GM23338 (cell line): ENCODE results near the gene BEND2. TPM values are rescaled to one million over a fixed set of nuclear protein-coding genes. Genes with fewer than 3 reads are reported as not detected.

ENCODE experiments used
- ATAC-seq: fragments of 200-7000 bp; cut with Tn5 transposase; 3 replicates; pipeline ENCODE4 v1.9.1; 2020
- DNase-seq: peaks from one replicate; pipeline ENCODE4 v3.0.0-alpha.2; 2015; ENCODE audit warnings: low spot score
- H2AFZ ChIP-seq: fragments of 200-600 bp; sonication (generic); 2 replicates; pipeline ENCODE4 v1.8.0; 2016; ENCODE audit warnings: antibody characterized with exemption, mild to moderate bottlenecking, moderate library complexity
- H3F3A ChIP-seq: fragments of 200-600 bp; sonication (generic); replicated peaks from 2 replicates; pipeline ENCODE4 v1.8.0; 2017; ENCODE audit warnings: antibody characterized with exemption, mixed run types, low read depth
- H3K27ac ChIP-seq: fragments of 200-600 bp; sonication (generic); 2 replicates; pipeline ENCODE4 v1.6.1; 2016; ENCODE audit warnings: low read depth
- H3K27me3 ChIP-seq: fragments of 200-600 bp; sonication (generic); 2 replicates; pipeline ENCODE4 v1.8.0; 2016; ENCODE audit warnings: mild to moderate bottlenecking, mixed run types, moderate library complexity; ENCODE audit not compliant: insufficient read depth
- H3K36me3 ChIP-seq: fragments of 200-600 bp; sonication (generic); 2 replicates; pipeline ENCODE4 v1.8.0; 2016; ENCODE audit warnings: mild to moderate bottlenecking; ENCODE audit not compliant: insufficient read depth
- H3K4me1 ChIP-seq: fragments of 200-600 bp; sonication (generic); 2 replicates; pipeline ENCODE4 v1.8.0; 2016; ENCODE audit warnings: mild to moderate bottlenecking, moderate library complexity; ENCODE audit not compliant: insufficient read depth
- H3K4me2 ChIP-seq: fragments of 200-600 bp; sonication (generic); 2 replicates; pipeline ENCODE4 v1.7.1; 2017; ENCODE audit warnings: mixed run types
- H3K4me3 ChIP-seq: fragments of 200-600 bp; sonication (generic); 2 replicates; pipeline ENCODE4 v1.6.1; 2016; ENCODE audit warnings: mixed run types
- H3K79me2 ChIP-seq: fragments of 200-600 bp; sonication (generic); replicated peaks from 2 replicates; pipeline ENCODE4 v1.8.0; 2017; ENCODE audit warnings: mild to moderate bottlenecking; ENCODE audit not compliant: insufficient read depth
- H3K9me2 ChIP-seq: fragments of 200-600 bp; sonication (generic); 2 replicates; pipeline ENCODE4 v1.8.0; 2017; ENCODE audit not compliant: insufficient read depth
- H4K20me1 ChIP-seq: fragments of 200-600 bp; sonication (generic); replicated peaks from 2 replicates; pipeline ENCODE4 v1.8.0; 2017; ENCODE audit warnings: mild to moderate bottlenecking; ENCODE audit not compliant: insufficient read depth
- H3K27ac Mint-ChIP-seq: 2 replicates; pipeline ENCODE4 v1.8.0; 2020; ENCODE audit warnings: inconsistent platforms, mild to moderate bottlenecking, moderate library complexity, mixed read lengths
- H3K27me3 Mint-ChIP-seq: 3 replicates; pipeline ENCODE4 v1.8.0; 2022; ENCODE audit warnings: low read depth, mild to moderate bottlenecking, moderate library complexity, mixed read lengths, inconsistent platforms; ENCODE audit not compliant: insufficient read depth, poor library complexity
- H3K36me3 Mint-ChIP-seq: 3 replicates; pipeline ENCODE4 v1.8.0; 2021; ENCODE audit warnings: low read depth, mild to moderate bottlenecking, inconsistent platforms, moderate library complexity, mixed read lengths
- H3K4me1 Mint-ChIP-seq: 3 replicates; pipeline ENCODE4 v1.8.0; 2020; ENCODE audit warnings: mild to moderate bottlenecking, inconsistent platforms, mixed read lengths
- H3K4me3 Mint-ChIP-seq: 3 replicates; pipeline ENCODE4 v1.8.0; 2021; ENCODE audit warnings: moderate library complexity, mild to moderate bottlenecking, inconsistent platforms, mixed read lengths
- H3K9me3 Mint-ChIP-seq: 3 replicates; pipeline ENCODE4 v1.8.0; 2020; ENCODE audit warnings: moderate library complexity, mild to moderate bottlenecking, inconsistent platforms, mixed read lengths
- CREB1 ChIP-seq: fragments of 250-450 bp; sonication (Bioruptor Pico); IDR thresholded peaks from 2 replicates; pipeline ENCODE4 v1.5.0; 2020; ENCODE audit warnings: low read depth, mild to moderate bottlenecking, moderate library complexity
- CTCF ChIP-seq, 2 experiments: fragments of 200-600 bp in 1 of 2; sonication (generic) in 1 of 2; conservative IDR thresholded peaks; 2 replicates each; pipeline versions ENCODE4 v1.5.1 to v1.6.1; 2016 to 2017; ENCODE audit warnings: antibody characterized with exemption in 2 of 2, low read depth in 2 of 2, mild to moderate bottlenecking in 2 of 2, moderate library complexity in 1 of 2
- EZH2 ChIP-seq: fragments of 200-600 bp; sonication (generic); IDR thresholded peaks from one replicate; pipeline ENCODE4 v1.8.0; 2017; ENCODE audit warnings: antibody characterized with exemption, mild to moderate bottlenecking, low read depth; ENCODE audit not compliant: unreplicated experiment
- EZH2phosphoT487 ChIP-seq: fragments of 200-600 bp; sonication (generic); IDR thresholded peaks from one replicate; pipeline ENCODE4 v1.8.1; 2018; ENCODE audit warnings: antibody characterized with exemption; ENCODE audit not compliant: unreplicated experiment
- JUNB ChIP-seq: IDR thresholded peaks from one replicate; pipeline ENCODE4 v1.6.1; 2016; ENCODE audit warnings: antibody characterized with exemption; ENCODE audit not compliant: unreplicated experiment
- NANOG ChIP-seq: IDR thresholded peaks from 2 replicates; pipeline ENCODE4 v1.6.1; 2016; ENCODE audit warnings: antibody characterized with exemption, borderline replicate concordance
- POLR2AphosphoS5 ChIP-seq: IDR thresholded peaks from 2 replicates; pipeline ENCODE4 v1.6.1; 2016; ENCODE audit warnings: antibody characterized with exemption, low read depth
- STAT1 ChIP-seq: IDR thresholded peaks from one replicate; pipeline ENCODE4 v1.6.1; 2016; ENCODE audit warnings: antibody characterized with exemption; ENCODE audit not compliant: unreplicated experiment
- ZNF114 ChIP-seq: fragments of 250-450 bp; sonication (Bioruptor Pico); IDR thresholded peaks from 2 replicates; pipeline ENCODE4 v1.5.0; 2020; ENCODE audit warnings: mild to moderate bottlenecking, moderate library complexity
- ZNF331 ChIP-seq: fragments of 250-450 bp; sonication (Bioruptor Pico); IDR thresholded peaks from 2 replicates; pipeline ENCODE4 v1.5.0; 2020; ENCODE audit warnings: low read depth, mild to moderate bottlenecking, moderate library complexity
- polyA plus RNA-seq: library from polyadenylated mRNA; unstranded; fragments of >200 nt; fragmentation: Nextera tagmentation; extraction: Ambion mirVana; gene quantifications from 2 replicates; pipeline ENCODE4 v1.2.1, GENCODE V29; 2016
- total RNA-seq: library from RNA; depleted of rRNA; stranded (reverse); fragments of >200 nt; shearing (Covaris generic); gene quantifications from 2 replicates; pipeline ENCODE4 v1.2.3, GENCODE V29; 2014
- TF ChIP-seq, protein P1 (sequence below): IDR thresholded peaks from one replicate; pipeline ENCODE4 v1.6.1; 2018; ENCODE audit warnings: antibody characterized with exemption; ENCODE audit not compliant: unreplicated experiment

Gene BEND2
- total and polyA plus RNA-seq, 2 experiments from 2014 or later: not detected

GRCh38 chrX:18227458-18227857 lies 6.8 kb upstream of the BEND2 start:
- H3K9me2 ChIP-seq: no peaks in the 10 kb centered on the region
- no peaks in the 10 kb centered on the region; the same call in 2 of the 3 replicates for H3K4me1 Mint-ChIP-seq
- H4K20me1 ChIP-seq: no peaks in the 10 kb centered on the region
- H3F3A ChIP-seq: no peaks in the 10 kb centered on the region
- H3K4me3 Mint-ChIP-seq: no peak overlapping the region
- H3K27ac Mint-ChIP-seq: no peak overlapping the region
- H3K36me3 ChIP-seq: no peaks in the 10 kb centered on the region
- no peaks in the 10 kb centered on the region for H3K9me3 Mint-ChIP-seq
- H3K27me3 ChIP-seq: no peaks in the 10 kb centered on the region
- no peaks in the 10 kb centered on the region for H3K4me1 ChIP-seq
- no peak overlapping the region for H2AFZ ChIP-seq
- no peaks in the 10 kb centered on the region; the same call in 2 of the 3 replicates for H3K36me3 Mint-ChIP-seq
- H3K4me2 ChIP-seq: no peak overlapping the region
- no peak overlapping the region for H3K27ac ChIP-seq
- TF ChIP-seq EZH2 (no peak), NANOG (no peak), JUNB (no peak), ZNF114 (CRISPR knock-in tag) (no peak), EZH2phosphoT487 (no peak), ZNF331 (CRISPR knock-in tag) (no peak), CTCF (conservative IDR thresholded peaks at IDR 0.05; ENCODE audit: low read depth in 2 of 2) (no peak), CREB1 (CRISPR knock-in tag) (no peak), STAT1 (no peak), POLR2AphosphoS5 (no peak)
- TF ChIP-seq, protein P1, sequence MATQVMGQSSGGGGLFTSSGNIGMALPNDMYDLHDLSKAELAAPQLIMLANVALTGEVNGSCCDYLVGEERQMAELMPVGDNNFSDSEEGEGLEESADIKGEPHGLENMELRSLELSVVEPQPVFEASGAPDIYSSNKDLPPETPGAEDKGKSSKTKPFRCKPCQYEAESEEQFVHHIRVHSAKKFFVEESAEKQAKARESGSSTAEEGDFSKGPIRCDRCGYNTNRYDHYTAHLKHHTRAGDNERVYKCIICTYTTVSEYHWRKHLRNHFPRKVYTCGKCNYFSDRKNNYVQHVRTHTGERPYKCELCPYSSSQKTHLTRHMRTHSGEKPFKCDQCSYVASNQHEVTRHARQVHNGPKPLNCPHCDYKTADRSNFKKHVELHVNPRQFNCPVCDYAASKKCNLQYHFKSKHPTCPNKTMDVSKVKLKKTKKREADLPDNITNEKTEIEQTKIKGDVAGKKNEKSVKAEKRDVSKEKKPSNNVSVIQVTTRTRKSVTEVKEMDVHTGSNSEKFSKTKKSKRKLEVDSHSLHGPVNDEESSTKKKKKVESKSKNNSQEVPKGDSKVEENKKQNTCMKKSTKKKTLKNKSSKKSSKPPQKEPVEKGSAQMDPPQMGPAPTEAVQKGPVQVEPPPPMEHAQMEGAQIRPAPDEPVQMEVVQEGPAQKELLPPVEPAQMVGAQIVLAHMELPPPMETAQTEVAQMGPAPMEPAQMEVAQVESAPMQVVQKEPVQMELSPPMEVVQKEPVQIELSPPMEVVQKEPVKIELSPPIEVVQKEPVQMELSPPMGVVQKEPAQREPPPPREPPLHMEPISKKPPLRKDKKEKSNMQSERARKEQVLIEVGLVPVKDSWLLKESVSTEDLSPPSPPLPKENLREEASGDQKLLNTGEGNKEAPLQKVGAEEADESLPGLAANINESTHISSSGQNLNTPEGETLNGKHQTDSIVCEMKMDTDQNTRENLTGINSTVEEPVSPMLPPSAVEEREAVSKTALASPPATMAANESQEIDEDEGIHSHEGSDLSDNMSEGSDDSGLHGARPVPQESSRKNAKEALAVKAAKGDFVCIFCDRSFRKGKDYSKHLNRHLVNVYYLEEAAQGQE: no peak
- no peak overlapping the region for H3K4me3 ChIP-seq
- DNase-seq: no peak
- ATAC-seq: no peak
- peaks cover 4% of the 10 kb centered on the region for H3K27me3 Mint-ChIP-seq
- no peaks in the 10 kb centered on the region for H3K79me2 ChIP-seq

DNA sequence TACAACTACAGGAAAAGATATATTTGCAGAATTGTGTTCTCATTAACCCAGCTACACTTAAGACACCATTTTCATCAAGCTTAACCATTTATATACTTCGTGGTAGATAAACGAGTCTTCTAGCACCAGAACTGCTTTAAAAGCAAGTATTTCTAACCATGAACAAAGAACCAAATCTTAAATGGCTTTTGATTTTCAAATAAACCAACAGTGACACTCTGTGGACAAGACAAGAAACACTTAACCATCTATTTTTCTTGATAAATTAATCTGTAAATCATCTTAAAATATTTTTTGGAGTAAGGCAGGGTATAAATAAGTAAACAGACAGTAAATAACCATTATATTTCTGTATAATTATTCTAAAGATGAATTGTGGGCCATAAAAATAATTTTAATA lies 10.2 kb downstream of the BEND2 start:
- ATAC-seq (no peak), DNase-seq (peak; percentile 26)
- H3K4me2 ChIP-seq: no peak overlapping the region
- no peak overlapping the region for H3K4me3 Mint-ChIP-seq
- no peaks in the 10 kb centered on the region for H3K4me1 ChIP-seq
- H4K20me1 ChIP-seq: no peaks in the 10 kb centered on the region
- no peaks in the 10 kb centered on the region for H3K4me1 Mint-ChIP-seq
- H3K27ac ChIP-seq: no peak overlapping the region
- H3K36me3 Mint-ChIP-seq: no peaks in the 10 kb centered on the region
- no peaks in the 10 kb centered on the region for H3K9me3 Mint-ChIP-seq
- no peak overlapping the region for H3K4me3 ChIP-seq
- H2AFZ ChIP-seq: no peak overlapping the region
- no peaks in the 10 kb centered on the region for H3F3A ChIP-seq
- no peaks in the 10 kb centered on the region for H3K36me3 ChIP-seq
- H3K9me2 ChIP-seq: no peaks in the 10 kb centered on the region
- H3K27me3 ChIP-seq: no peaks in the 10 kb centered on the region
- H3K27me3 Mint-ChIP-seq: peaks cover under 1% of the 10 kb centered on the region
- H3K79me2 ChIP-seq: no peaks in the 10 kb centered on the region
- no peak overlapping the region for H3K27ac Mint-ChIP-seq
- peak in 1 of 2 experiments; percentile 44; a peak in 3 of 4 replicates for TF ChIP-seq CTCF (conservative IDR thresholded peaks at IDR 0.05; ENCODE audit: low read depth in 2 of 2)
